ENCODE data around the gene TTI1.

- no peak for TF ChIP-seq CTCF (IDR thresholded peaks at IDR 0.05; ENCODE audit: poor library complexity)
- no peak for TF ChIP-seq EZH2 (IDR thresholded peaks at IDR 0.05; ENCODE audit: borderline replicate concordance)
- no peak for TF ChIP-seq EZH2phosphoT487 (IDR thresholded peaks at IDR 0.05; ENCODE audit: low read depth, severe bottlenecking, unreplicated experiment)
Observed at GRCh38 chr20:37938954-37939353, 94.3 kb downstream of the TTI1 start.

Data from hepatocyte (in vitro differentiated cells).